OCI-M2 (cell line): ENCODE results near the gene MNX1.
A peak's percentile ranks its signal among the peaks of the same experiment; 100 is the strongest.

Experiments used
- DNase-seq: peaks from one replicate; lab custom pipeline; 2025; ENCODE audit not compliant: unreplicated experiment; lab: John Stamatoyannopoulos, UW

Gene MNX1

DNA sequence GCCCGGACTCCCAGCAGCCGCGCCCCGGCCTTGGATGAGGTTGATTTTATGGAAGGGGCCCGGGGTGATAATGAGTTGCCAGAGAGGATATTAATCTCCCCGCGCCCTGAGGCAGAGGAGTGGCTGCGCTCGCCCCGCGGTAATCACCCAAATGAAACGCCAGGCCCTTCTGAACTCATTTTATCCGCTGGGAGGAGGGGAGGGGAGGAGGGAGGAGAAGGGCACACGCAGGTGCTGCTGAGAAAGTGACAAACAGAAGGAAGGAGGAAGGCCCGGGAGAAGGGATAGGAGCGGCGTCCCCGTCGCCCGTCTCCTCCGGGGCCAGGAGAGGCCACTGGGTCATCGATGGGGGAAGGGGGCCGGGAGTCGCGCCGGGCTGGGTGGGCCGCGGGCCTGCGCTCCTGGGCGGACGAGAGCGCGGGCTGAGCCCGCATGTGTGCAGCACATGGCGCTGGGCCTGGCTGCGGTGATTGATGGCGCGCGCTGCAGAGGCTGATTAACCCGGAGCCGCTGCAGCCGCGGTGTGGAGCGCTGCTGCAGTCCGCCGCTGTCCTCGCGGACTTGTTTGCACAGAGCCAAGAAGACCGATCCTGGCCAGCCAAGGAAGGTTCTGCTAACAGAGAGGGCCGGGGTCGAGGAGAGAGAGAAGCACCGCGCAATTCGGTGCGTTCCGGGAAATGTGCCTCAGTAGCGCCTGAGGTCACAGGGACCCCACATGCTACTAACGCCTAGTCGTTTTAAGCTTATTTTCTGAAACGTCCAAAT, 6.5 kb downstream of the MNX1 start:
- no peak for DNase-seq

DNA sequence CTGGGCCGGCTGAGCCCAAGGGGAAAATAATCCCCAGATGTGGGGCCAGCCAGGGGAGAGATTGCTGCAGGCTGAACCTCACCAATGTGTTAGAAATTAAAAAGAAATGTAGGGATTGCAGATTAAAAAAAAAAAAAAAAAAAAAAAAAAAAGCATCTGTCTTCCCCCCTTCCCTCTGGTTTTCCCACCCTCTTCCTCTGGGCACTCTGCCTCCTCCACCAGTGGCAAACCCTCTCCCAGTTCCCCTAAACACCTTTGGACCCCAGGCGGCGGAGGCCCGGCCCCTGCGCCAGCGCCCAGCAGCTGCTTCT, 7.1 kb downstream of the MNX1 start:
- DNase-seq: no peak

DNA sequence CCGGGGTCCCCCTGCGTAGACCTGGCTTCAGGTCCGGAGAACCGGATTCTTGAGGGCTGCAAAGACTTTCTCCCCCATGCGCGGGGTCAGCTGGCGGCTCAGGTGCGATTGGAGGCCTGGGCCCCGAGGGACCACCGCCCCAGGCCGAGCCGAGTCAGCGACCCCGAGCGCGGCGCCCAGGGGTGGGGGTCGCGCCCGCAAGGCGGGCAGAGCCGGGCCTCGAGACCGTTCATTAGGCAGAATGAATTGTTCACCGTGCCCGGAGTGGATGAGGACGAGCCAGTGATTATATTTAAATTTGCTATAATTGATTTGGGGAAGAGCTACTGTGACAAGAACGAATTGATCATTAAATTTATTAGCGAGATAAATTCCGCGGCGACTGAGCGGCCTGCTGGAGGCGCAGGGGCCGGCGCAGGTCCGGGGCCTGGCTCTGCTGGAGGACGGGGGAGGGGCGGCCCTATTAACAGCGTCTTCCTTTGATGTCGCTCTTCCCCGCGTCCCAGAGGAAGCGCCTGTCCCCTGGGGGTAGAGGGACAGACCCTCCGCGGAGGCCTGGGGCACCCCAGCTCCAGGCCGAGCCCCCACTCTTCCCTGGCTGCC, 7.5 kb downstream of the MNX1 start:
- DNase-seq: no peak

DNA sequence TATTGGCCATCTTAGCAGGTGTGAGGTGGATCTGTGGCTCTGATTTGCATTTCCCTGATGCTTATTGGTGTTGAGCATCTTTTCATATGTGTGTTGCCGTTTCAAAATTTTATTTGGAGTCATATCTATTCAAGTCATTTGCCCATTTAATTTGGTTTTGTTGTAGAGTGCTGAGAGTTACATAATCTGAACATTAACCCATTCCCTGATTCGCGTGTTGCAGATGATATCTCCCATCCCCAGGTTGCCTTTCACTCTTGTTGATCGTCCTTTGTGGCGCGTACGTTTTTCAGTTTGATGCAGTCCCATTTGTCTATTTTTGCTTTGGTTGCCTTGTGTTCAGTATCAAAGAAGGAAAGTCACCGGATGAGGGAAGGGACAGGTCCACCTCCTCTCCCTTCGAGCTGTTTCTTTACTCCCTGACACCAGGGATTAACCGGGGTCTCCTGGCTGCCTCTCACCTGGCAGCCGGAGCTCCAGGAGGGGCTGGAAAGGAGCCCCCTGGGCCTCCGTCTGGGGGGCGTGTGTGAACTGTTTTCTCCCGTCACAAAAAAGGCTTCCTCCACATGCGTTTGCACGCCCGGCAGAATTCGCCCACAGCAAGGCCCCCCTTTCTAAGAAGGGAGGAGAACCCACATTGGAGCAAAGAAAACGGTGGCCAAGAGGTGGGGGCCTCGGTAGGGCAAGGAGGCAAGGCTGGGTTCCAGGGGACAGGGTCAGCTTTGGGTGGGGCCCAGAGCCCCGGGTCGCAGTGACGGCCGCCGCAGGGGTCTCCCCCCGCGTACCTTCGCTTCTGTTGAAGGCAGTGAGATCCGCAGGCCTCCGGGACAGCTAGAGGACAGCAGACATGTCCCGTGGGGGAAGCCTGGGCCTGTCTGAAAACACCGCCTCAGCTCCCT, 8.3 kb downstream of the MNX1 start:
- DNase-seq: no peak

DNA sequence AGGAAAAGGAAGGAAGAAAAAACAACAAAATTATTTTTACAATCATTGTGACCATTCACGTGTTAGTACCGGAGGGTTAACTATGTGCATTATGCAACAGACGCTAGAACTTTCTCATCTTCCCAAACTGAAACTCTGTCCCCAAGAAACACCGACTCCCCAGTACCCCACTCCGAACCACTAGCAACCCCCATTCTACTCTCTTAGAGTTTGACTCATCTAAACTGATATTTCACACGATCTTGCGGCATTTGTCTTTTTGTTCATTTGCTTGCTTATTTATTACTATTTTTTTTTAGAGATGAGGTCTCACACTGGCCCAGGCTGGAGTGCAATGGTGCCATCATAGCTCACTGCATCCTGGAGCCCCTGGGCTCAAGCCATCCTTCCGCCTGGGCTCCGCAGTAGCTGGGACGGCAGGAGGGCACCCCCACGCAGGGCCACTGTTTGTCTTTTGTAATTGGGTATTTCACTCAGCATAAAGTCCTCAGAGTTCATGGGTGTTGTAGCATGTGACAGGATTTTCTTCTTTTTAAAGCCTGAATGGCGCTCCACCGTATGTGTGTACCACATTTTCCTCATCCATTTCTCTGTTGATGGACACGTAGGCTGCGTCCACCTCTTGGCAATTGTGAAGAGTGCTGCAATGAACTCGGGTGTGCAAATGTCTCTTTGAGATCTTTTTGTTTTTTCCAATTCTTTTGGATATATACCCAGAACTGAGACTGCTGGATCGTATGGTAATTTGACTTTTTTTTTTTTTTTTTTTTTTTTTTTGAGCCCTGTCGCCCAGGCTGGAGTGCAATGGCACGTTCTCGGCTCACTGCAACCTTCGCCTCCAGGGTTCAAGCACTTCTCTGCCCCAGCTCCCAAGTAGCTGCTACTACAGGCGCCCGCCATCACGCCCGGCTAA, 9.5 kb downstream of the MNX1 start:
- no peak for DNase-seq

DNA sequence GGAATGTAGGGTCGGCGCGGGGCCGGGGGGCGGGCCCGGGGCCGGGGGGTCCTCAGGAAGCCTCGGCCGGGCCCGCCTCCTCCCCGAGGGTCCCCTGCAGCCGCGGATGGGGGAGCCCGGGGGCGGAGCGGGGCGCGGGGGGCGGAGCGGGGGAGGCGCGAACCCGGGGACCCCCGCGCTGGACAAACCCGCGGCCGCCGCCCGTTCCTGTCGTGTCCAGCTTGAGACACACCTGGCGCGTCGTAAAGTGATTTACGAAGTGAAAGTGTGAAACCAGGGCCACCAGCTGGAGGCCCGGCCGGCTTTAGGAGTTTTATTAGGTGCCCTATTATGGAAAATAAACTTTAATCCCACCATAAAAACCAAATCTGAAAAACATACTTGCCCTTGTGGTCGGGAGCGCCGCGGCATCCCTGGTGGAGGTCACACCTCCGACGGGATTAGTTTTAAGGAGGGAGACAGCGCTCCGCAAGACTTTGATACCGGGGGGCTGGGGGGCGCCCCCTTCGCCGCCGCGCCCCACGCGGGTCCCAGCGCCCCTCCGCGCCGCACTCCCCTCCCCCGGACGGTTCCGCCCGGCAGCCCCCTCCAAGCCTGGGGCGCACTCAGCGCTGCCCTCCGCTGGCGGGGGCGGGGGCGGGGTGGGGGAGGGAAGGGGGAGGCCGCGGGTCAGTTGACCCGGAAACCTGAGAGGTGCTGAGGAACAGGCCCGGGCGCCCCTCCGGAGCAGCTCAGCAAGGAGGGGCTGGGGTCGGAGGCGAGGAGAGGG, 10.3 kb downstream of the MNX1 start:
- no peak for DNase-seq

DNA sequence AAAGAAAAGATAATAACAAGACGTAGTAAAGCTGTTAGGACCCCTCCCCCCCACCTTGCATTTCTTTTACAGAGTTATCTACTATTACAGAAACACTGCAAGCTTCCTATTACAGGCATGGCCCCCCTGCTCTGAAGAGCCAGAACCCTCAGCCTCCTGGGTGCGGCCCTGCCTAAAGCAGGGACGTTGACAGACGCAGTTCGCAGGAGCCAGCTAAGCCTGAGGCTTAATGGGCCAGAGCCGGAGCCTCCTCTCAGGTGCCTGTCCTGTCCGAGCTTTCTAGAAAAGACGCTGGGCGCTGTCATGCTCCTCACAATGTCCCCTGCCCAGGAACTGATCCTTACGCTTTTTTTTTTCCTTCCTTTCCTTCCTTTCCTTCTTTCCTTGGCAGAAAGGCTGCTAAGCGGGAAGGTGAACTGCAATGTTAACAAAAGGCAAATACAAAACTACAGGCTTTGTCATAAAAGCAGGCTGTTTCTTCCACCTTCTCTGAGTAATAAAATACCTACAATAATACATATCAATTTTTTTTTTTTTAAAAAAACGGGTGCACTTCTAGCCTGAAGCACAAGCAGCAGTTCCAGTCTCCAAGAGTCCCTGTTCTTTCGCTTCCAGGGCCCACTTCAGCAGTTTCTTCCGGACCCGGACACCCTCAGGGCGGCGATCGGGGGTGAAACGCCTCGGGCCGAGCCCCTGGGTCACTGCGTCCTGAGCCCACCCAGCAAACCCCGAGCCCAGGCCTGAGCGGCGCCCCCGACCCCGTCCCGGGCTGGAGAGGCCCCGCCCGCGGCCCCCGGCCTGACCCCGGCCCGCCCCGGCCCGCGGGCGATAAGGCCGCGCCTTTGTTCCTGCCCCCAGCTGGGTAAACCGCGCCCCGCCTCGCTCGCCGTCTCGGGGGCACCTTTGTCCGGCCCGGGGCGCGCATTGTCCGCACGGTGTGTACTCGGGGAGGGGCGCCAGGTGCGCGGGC, 11.2 kb downstream of the MNX1 start:
- DNase-seq: peak; percentile 37

DNA sequence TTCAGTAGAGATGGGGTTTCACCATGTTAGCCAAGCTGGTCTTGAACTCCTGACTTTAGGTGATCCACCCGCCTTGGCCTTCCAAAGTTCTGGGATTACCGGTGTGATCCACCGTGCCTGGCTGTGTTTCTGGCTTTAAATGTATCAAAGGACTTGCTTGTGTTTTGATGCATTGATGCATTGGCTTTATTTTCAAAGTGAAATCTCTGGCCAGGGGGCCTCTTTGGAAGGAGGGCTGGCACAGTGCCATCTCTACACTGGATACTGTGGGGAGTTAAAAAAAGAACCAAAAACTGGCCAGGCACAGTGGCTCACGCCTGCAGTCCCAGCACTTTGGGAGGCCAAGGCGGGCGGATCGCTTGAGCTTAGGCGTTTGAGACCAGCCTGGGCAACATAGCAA, 16.0 kb downstream of the MNX1 start:
- DNase-seq: no peak

DNA sequence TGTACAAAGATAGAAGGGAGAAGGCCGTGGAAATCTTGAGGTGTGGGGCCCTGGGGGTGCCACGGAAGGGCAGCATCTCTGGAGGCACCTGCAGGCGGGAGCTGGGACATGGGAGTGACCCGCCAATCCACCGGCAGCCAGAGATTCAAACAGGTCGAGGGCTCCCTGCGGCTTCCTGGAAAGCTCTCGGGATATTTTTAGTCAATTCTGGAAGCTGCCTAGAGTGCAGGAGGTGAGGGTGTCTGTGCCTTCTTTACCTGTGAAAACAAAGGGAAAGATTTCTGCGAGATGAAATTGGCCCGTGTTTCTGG, 16.6 kb downstream of the MNX1 start:
- DNase-seq: no peak

DNA sequence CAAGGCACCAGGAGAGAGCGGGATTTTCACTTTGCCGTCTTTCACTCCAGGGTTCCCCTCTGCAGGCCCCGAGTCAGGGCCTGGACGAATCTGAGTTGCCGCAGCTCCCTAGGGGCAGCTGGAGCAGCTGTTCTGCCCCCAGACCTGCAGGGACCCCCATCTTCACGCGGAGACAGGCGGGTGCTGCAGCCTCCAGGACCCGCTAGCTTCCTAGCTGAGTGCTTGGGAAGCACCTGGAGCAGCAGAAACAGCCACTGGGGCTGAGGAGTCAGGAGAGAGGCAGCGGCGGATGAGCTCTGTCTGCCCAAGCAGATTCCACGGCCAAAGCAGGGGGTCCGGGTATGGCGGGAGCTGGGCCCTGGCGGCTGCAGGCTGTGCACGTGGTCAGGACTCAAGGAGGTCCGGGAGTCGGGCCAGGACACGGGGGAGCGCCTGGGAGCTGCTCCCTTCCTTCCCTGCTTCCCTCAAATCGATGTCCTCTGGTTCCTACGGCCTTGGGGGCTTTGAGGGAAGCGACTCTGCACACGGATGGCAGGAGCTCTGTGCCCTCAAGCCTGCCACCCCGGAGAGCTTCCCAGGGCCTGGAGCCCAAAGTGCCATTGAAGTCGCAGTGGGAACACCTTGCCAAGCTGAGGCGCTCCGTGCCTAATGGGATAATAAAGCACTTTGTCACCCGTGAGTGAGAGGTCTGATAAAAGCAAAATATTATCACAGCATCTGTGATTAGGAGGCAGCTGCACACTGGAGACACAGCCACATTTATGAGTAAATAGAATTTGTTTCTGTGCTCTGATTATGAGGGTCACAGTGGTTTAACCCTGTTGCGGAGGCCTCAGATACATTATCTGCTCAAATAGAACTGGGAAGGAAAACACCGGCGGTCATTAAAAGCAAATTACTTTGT, 17.2 kb downstream of the MNX1 start:
- no peak for DNase-seq

DNA sequence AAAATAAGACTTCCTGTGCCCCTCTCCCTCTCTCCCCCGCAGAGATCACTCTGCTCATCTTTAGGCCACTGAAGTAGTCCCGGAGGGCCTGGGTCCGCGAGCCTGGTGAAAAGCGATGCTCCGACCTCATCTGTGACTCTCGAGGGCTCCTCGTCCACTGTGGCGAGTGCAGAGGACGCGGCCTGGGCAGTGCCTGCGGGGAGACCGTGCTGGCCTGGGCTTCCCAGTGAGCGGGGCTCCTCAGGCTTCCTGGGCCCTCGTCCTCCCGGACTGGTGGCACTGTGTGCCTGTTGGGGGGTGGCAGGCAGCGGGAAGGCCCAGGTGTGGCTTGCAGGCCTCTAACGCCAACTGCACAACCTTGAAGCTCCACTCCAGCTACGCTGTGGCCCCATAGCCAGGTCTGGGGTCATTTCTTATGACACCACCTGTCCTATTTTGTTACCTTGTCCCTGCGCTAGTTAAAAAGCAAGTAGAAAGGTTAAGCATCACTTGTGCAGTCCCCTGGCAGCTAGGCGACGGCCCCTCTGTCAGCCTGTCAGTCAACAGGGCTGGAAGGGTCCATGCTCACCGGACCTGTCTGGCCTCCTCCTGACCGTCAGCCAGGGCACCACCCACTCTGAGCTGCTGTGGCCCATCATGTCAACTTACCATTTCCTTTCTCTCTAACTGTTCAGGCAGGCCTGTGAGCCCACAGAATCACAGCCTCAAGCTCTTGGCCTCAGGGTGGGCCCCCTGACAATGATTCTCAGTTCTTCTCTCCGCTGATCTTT, 20.5 kb downstream of the MNX1 start:
- DNase-seq: no peak

DNA sequence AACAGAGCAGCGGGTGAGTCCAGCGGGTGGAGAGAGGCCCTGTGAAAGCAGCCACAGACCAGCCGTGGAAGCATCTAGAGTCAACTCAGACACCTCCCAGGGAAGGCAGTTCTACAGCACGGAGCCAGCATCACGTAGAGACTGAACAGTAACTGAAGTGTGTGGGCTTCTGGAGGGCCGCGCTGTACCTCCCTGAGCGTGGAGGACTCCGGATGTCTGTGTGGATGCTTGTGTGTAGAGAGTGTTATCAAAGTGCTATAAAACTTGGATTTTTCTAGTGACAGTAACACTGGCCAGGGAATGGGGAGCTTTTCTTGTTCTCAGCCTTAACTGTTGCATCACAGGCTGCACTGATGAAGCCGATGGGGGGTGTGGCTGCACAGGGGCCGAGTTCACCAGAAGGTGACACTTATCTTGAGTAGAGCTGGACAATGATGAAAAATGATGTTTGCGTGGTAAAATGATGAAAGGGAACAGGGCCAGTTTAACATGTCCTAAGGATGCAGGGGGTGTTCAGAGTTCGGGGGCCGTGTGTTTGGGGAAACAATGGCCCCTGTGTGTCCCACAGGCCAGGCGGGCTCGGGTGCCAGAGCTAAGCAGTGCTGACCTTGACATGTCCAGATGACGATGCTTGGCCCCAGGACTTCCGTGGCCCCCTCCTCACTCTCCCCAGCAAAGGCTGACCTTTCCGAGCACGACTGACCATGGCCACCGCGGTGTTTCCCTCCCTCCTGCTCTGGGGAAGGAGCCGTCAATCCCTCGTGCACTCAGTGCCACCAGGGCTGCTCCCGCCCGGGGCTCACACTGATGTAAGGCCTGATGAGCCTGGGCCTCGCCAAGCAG, 21.9 kb downstream of the MNX1 start:
- DNase-seq: no peak

DNA sequence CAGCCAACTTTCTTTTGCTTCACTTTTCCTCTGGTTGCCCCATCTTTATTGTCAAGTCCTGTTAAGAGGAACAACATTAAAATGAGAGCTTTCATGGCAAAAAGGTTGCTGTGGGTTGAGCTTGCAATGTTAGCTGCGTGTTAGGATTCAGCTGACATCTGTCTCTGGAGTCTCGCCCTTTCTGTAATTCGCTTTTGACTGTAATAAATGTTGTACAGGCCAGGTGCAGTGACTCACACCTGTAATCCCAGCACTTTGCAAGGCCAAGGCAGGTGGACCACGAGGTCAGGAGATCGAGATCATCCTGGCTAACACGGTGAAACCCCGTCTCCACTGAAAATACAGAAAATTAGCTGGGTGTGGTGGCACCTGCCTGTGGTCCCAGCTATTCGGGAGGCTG, 24.1 kb downstream of the MNX1 start:
- DNase-seq: no peak

DNA sequence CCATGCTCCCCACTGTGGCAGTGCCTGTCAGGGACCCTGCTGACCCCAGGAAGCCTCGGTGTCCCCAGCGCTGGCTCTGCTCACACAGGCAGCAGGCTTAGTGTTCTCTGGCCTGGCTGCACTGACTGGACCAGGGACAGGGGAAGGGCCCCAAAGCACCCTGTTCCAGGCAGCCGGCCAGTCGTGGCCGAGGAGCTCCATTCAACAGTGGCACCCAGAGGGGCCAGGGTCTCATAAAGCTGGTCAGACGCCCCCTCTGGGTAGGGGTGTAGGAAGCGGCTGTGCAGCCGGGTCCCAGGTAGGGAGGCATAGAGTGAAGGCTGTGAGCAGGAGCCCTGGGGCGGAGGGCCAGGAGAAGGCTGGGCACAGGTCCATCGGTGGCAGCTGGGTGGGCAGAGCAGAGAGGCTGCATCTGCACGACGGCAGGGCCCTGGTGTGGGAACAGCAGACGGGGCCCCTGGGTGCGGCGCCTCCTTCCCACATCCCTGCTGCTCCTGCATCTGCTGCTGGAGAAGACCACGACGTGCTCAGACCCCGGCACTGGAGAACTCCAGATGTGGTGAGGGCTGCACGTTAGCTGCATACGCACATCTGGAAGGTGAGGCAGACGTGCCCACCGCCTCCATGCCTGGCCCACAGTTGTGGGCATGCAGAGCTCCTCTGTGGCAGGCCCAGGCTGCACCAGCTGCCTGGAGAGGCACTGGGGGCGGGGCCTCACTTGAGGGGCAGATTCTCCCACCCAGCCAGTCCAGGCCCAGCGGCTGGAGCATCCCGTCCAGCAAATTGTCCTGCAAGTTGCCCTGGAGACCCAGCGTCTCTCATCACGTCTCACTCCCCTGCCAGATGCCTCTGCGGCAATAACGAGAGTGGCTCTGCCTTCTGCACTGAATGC, 25.1 kb downstream of the MNX1 start:
- DNase-seq: no peak

DNA sequence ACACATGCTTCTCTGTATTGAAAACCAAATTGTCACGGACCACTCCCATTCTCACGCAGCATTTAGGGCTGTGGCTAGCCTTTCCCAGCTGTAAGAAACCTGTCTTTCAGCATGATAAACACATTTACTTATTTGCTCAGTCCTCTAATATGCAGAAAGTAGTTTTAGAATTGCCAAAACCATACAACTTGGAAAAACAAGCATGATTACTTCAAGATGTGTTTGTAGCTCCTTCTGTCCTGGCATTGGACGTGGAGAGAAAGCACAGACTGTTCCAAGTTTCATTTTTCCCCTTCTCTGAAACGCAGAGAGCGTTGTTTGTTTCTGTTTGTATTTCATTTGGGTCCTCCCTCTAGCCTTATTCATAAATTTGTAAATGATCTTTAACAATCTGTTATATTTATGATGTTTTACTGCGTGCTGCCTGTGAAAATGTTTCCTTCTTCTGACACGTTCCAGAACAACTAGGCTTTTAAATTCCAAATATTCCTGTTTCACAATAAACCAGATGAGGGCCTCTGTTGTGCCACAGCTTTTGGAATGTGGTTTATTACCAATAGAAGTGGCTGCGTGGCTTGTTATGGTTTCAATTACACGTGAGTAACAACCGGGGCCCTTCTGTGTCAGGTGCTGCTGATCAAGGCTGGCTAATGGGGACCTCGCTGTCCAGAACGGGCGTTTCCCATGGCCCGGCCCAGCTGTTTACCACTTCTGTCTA, 26.1 kb downstream of the MNX1 start:
- no peak for DNase-seq
